GM23248 (cell line): ENCODE measurements around the gene ELMO3.

Source experiments
- EZH2 ChIP-seq: fragments of 200-600 bp; sonication (generic); IDR thresholded peaks from 2 replicates; pipeline ENCODE4 v1.6.1; 2018; ENCODE audit warnings: antibody characterized with exemption, mild to moderate bottlenecking; ENCODE audit not compliant: insufficient read depth, poor library complexity, severe bottlenecking
- EZH2phosphoT487 ChIP-seq: fragments of 200-600 bp; sonication (generic); IDR thresholded peaks from 2 replicates; pipeline ENCODE4 v1.6.1; 2018; ENCODE audit warnings: antibody characterized with exemption, moderate library complexity, mild to moderate bottlenecking, low read depth; ENCODE audit not compliant: insufficient read depth

- TF ChIP-seq EZH2 (no peak), EZH2phosphoT487 (no peak)
Observed at GRCh38 chr16:67242138-67242730, 43.3 kb downstream of the ELMO3 start.
